Activated naive CD4-positive, alpha-beta T cell treated with anti-CD3 and anti-CD28 coated beads, Interleukin-2, amount 50 U/mL, for 16 hours (primary cell): ENCODE data around the gene DNAJC2.

Source experiments
- DNase-seq: peaks from one replicate; pipeline ENCODE4 v3.0.0-alpha.2; 2020

The DNAJC2 gene, protein sequence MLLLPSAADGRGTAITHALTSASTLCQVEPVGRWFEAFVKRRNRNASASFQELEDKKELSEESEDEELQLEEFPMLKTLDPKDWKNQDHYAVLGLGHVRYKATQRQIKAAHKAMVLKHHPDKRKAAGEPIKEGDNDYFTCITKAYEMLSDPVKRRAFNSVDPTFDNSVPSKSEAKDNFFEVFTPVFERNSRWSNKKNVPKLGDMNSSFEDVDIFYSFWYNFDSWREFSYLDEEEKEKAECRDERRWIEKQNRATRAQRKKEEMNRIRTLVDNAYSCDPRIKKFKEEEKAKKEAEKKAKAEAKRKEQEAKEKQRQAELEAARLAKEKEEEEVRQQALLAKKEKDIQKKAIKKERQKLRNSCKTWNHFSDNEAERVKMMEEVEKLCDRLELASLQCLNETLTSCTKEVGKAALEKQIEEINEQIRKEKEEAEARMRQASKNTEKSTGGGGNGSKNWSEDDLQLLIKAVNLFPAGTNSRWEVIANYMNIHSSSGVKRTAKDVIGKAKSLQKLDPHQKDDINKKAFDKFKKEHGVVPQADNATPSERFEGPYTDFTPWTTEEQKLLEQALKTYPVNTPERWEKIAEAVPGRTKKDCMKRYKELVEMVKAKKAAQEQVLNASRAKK

DNA sequence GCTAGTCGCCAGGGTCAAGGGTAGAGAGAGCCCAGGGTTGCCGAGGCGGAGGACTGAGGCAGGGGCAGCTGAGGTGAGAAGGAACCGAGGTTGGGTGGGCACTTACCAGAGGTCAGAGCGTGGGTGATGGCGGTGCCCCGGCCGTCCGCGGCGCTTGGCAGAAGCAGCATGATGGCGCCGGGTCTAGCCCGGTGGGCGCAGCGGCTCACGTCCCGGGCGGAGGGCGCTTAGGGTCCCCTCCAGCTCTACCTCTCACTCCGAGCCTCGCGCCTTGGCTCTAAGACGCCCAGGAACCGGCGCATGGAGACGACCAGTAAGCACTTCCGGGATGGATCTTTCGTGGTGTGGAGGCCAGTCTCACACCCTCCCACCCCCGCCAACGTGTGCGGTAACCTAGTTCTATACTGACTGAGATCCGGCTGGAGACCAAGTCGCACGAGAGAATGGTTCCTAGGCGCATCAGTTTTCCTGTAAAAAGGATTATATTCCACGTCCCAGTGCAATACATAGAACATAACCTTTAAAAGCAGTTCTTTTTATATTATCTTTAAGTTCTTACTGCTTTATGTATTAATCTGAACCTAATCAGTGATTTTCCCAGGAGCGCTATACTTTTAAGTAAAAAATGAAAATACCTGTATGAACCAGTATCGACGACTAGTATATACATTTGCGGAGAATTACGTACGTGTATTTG is at the start of gene DNAJC2:
Gene DNAJC2 (minus strand): TSS at position 315 of the 697 bp plus-strand sequence. CDS start 145 bp downstream, at position 170.
- DNase-seq = peak; percentile 85

DNA sequence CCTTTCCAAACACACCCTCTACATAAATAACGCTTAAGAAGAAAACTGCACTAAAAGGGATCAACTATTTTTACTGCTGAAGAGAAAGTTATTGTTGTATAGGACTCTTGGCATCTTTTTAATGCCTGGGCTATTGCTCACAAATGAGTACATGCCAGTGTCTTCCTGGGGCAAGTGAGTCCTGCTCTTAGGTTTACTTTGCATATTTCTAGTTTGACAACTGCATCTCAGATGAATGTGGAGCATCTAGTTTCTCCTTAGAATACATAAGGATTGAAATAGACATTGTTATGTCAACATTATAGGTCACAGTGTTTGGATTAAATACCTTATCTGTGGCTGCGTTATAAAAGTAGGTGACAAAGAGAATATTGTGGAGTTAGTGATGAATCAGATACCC is 47.4 kb upstream of the DNAJC2 start:
- no peak for DNase-seq

DNA sequence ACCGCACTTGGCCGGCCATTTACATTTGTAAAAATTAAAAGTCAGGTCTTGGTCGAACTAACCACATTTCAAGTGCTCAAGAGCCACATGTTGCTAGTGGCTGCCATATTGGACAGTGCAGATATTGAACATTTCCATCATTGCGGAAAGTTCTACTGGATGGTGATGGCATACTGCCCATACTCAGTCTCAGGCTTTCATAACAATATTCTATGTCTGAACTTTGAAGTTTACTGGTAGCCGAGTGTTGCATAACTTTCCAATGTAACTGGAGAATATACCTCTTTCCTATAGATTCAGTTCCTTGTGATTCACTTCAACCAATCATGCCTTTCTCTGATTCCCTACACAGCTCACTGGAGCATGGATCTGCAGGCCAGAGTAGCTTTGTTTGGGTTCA is 46.6 kb upstream of the DNAJC2 start:
- no peak for DNase-seq

DNA sequence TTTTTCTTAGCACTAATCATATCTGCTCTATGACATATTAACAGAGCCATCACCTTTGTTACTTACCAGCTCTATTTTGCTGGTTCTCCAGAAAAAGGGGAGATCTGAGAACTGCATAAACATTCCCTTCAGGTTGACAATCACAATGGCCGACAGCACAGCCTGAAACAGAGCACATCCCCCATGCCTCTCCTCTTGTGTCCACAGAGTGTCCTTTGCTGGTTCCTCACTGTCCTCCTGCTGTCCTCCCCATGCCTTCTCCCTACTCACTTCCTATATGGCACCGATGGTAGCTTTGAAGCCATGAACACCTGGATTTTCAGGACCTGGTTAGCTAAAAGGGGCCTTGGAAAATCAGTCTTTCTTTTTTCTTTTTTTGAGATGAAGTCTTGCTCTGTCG is 44.7 kb upstream of the DNAJC2 start:
- DNase-seq = no peak

DNA sequence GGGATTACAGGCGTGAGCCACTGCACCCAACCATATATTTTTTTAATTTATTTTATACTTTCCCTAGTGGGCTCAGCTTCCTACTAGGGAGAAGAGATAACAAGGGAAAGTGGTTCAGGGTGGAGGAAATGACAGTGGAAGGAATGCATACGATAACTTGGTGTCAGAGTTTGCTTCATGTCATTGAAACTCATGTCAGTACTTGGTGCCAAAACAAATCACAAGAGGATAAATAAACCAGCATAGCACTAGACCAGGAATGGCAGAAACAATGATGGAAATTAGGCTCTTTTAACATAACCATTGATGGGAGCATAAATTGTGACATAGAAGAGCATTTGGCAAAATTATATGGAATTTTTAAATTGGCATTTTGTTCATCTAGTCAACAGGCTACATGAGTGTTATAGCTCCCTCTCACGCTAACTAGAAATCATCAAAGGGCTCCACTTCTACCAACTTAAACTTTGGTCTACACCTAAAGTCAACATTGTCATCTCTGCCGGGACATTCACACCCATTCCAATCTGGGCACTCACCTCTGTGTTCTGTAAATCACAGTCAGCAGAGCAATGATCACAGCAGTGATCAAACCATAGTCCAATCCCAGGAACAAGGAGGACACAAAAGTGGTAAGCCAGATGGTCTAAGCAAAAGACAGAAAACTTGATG is 44.0 kb upstream of the DNAJC2 start:
- DNase-seq = no peak

DNA sequence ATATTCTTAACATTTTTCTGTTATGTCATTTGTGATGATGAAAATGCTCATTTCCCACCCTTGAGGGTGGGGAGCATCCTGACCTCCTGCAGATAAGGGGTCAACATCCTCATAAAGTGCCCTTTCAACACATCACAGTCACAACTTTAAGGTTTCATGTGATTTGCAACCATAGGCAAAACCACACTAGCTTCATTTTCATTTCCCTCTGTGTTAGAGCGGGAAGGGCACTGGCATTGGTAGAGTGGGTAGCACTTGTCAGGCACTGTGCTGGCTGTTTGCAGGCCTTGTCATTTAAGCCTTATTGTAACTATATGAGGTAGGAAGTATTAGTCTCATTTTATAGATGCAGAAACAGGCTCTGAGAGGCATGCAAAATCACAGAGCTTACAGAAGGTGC is 42.7 kb upstream of the DNAJC2 start:
- no peak for DNase-seq

DNA sequence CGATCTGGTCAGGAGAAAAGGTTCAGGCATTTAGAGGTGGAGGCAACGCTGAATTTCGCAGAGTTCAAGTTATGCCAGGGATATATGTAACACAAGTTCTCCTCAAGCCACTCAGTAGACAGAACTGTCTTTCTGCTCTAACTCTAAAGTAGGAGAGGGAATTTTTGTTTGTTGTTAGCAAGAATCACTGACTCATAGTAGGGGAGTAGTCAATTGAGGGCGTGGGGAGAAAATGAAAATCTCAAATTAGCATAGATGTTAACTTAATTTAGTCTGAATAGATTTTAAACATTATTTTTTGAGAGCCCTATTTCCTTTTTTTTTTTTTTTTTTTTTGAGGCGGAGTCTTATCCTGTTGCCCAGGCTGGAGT is 37.5 kb upstream of the DNAJC2 start:
- DNase-seq = no peak

DNA sequence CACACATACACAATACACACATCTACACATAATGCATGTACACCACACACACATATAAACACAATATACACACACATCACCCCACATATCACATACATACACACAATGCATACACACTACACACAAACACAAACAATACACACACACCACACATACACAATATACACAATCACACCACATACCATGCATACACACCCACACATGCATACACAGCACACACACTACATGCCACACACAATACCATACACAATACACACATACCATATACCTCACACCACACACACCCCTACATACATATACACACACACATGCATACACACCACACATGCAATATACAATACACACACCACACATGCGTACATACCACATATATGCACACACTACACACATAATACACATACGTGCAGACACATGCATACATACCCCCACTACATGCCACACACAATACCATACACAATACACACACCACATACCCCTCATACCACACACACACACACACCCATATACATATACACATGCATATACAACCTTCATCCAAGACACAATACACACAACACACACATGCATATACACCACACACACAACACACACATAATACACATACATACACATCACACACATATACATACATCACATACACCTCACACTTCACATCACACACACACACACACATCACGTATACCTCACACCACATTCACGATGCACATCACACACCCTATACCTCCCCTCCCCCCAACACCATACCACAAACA is 36.9 kb upstream of the DNAJC2 start:
- no peak for DNase-seq

DNA sequence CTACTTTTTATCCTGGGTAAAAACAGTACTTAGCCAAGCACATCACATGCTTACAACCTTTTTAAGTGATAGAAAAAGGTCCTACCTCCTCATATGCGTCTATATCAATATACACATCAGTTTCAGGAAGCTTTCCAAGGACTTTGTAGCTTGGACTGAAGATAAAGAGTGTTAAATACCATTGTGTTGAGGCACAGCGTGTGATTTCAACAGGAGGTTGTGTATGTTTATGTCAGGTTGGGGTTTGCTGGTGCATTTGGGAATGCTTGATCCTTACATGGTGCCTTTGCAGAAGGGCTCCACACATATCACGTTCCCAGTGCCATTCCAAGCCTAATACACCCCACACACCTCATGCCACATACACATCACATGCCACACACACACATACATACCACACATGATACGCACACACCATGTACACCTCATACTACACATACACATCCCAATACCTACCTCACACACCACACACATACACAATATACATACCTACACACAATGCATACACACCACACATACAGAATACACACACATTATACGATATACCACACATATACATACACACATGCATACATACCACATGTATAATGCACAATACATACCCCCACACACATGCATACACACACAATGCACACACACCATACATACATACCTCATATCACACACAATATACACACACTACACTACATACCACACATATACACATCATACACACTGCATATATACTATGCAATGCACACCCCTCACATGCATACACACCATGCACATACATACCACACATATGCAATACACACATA is 36.0 kb upstream of the DNAJC2 start:
- DNase-seq = no peak

DNA sequence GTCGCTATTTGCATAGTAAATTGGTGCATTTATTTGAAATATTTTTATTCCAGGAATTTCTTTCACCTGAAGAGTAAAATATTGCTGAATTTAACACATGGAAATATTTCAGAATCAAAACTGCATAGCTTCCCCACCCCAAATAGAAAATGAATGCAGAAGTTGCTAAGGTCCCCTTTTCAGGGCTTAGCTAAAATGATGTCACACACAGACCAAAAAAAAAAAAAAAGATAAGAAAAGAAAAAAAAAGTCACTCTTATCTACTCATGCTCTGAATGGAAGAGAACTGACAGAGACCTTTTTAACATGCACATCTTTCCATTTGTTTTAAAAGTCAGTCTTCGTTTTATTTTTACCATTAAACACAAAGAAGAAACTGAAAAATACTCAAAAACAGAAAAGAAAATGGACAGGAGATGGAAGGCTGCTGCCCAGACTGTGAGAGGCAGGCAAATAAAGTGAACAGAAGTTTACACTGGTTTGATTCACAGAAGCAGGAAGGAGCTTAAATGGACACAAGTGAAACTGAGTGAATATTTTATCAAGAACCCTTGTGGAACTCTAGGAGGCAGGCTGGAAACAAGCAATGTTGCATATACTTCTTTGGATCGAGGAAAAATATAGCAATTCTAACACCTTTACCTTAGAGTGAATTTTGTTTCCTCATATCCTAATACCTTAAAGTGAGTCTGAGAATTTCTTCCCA is 34.9 kb upstream of the DNAJC2 start:
- no peak for DNase-seq

DNA sequence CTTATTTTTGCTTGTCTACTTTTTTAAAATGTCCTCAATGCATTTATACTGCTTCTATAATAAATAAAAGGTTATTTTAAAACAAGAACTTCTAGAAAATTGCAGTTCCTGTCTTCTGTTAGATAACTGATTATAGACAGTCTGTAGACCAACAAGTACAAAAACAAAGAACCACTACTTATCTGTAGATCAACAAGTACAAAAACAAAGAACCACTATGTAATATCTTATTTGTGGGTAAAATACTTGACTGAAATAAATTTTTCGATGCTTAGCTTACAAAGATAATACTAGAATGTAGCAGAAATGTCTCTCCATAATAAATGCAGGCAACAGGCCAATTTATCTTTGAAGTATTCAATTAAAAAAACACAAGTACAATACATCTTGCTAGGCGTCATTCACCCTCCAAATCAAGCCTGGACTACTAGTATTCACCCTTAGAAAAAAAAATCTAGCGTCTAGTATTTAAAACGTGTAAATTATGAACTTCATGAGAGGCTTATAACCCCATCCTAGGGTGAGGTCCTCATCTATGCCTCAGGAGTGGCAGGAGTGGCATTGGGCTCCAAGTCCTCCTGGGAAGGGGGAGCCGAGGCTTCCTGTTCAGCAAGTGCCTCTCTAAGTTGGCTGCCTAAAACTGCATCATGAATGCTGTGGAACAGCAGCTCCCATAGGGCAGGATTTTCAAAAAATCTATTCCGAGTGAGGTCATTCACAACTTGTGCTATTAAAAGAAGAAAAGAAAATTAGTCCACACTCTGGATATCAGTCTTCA is 29.5 kb upstream of the DNAJC2 start:
- no peak for DNase-seq

DNA sequence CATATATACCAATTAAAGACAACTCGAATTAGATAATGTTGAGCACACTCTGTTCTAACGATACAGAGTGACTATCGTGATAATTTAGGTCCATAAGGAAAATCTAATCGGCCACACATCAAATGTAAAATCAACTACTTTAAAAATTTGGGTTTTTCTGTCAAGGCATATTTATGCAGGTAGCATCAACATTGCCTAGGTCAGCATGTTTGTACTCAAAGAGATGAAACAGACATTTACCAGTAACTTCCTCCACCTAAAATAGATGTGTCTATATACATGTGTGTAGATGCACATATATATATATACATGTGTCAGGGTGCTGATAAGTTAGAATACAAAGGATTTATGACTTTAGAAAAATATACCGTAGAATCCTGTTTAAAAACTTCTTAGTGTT is 24.9 kb upstream of the DNAJC2 start:
- DNase-seq = no peak

DNA sequence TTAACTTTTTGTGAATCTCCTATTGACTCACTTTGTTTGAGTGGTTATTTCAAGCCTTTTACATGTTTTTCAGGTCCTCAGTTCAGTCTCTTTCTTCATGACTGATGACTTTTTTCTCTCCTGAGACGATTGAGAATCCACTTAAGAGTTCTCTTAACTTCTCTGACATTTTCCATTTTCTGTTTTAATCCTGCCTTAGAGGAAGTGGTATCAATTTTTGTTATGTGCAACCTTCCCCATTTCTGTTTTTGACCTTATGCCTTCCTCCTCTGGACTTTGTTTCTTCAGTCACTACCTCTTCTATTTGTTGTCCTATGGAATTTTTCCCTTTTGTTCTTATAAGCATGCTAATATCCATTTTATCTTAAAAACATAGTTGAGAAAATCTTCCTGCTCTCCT is 5.2 kb upstream of the DNAJC2 start:
- DNase-seq = no peak

DNA sequence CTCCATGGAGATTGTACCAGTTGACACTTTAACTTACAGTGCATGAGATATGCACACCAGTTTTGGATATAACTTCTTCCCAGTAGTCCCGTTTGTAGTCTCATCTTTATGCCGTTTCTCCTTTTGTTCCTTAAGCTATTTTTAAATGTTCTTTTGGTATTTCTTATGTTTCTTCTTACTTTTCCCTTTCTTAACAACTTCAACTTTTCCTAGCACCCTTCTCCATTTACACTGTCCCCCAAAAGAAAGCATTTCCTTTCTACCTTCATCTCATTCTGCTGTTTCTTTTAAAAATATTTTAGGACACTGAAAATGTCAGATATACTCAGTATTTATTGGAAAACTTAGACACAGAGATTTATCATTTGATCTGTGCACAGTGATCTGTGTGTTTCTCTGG is 4.4 kb upstream of the DNAJC2 start:
- no peak for DNase-seq

DNA sequence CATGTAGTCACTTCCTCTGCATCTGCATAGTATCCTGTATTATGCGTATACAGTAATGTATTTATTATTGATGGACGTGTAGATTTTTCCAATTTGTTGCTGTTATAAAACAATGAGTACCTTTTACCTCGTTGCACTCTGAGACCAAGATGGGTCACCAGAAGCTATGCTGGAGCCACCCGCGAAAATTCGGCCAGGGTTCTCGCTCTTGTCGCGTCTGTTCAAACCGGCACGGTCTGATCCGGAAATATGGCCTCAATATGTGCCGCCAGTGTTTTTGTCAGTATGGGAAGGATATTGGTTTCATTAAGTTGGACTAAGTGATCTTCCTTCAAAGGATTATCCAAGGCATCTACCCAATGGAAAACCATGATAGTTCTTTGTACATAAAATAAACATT is 3.9 kb upstream of the DNAJC2 start:
- no peak for DNase-seq

DNA sequence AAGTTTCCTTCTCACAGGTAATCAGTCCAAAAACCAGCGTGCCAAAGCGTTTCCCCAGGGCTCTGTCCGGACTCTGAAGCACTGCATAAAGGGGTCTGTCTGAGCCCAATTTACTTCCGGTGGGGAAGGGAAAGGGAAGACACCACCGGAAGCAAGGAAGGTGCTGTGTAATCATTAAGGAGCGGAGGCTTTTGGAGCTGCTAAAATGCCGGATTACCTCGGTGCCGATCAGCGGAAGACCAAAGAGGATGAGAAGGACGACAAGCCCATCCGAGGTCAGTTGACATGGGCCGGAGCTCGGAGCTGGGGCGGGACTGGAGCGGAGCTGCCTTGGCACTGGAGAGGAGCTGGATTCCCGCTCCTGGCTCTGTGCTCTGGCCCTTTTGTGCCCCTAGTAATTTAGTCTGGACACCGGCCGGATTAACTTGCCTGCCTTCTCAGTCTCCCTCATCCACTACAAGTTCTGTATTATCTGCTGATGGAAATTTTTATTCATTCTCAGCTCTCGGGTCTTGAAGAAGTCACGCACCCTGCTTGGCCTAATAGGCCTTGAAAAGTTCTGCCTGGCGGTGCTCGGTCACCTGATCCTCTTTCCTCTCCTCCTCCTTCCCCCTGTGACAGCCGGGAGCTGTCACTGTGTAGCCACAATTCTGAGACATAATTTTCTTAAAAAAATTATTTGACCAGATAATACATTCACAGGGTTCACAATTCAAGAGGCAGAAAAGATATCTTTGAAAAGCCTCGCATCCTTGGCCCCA is 3.1 kb upstream of the DNAJC2 start, which contains the start of gene PSMC2:
Gene PSMC2 (plus strand): TSS at position 137 of the 761 bp plus-strand sequence. CDS start 69 bp downstream, at position 206.
- peak; percentile 81 for DNase-seq

DNA sequence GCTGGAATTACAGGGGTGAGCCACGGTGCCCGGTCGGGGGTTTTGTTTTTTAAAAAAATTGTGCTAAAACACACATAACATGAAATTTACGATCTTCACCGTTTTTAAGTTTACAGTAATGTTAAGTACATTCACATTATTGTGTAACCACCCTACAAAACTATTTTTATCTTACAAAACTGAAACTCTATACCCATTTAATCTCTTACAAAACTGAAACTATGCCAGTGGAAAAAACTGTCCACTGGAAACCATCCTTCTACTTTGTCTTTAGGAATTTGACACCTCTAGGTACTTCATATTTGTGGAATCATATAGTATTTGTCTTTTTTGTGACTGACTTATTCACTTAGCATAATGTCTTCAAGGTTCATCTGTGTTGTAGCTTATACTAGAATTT is 1.8 kb upstream of the DNAJC2 start:
- no peak for DNase-seq

DNA sequence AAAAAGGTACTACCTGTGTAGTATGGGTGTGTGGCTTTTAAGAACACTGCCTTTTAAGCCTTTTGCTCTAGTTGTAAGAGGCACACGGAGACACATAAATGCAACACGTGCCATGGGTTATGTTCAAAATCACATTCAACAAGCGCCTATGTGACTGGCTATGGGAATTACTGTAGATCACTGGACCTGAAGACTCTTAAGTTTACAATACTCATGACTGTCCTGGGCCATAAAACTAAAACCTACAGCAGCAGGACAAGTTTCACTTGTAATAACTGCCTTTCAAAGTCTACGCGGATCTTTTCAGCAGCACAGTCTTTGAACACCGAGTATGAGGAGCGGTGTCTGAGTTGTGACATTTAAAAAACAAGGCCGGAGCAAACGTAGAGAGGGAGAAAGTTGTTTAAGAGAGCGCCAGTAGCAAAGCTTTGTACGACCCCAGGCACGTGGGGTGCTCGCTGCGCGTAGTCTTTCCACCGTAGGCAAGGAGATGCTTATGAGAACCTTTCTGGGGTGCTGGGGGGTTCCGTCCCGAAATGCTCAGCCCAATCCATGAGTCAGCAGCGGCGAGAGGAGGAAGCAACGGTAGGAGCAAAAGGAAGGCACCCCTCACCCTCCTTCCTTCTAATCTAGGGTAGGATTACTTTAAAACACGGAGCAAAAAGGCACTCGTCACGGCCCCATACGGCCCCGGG is 662 bp downstream of the DNAJC2 start:
- DNase-seq = peak; percentile 50

DNA sequence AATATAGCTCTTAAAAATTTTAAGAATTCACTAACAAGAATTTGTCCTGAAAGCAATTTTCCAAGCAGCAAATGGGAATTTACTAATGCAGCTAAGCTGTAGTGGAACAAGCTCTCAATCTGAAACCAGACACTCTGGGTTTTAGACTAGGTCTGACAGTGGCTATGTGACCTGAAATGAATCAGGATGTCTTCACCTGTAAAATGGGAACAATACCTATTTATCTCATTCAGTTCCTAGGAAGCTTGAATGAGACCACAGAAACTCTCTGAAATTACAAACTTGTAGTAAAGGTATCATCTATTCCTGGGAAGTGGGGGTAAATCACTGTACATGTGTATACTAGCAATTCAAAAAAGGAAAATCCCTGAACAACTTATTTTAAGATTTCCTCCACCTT is 1.2 kb downstream of the DNAJC2 start:
- no peak for DNase-seq
